ENCODE results near the gene TIMP3.

The TIMP3 gene

DNA sequence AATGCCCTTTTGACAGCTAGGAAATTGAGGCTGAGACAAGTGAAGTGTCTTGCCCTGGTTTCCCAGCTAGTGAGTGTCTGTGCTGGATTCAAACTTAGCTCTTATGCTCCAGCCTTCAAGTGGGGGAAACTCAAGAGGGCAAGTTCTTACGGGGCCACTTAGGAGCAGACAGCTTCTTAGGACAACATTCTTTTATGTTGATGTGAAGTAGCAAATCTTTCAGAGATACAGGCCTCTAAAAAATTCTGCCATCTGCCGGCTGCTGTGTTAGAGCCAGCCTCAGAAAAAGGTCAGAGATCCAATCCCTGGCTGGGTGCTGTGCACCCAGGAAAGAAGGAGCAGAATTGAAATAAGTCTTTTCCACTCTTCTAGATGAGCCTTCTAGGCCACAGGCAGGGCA is 26.6 kb downstream of the TIMP3 start:
- Mint-ChIP-seq H3K9me3 (no peaks in the 10 kb centered on the region), H3K27me3 (no peaks in the 10 kb centered on the region), H3K4me3 (no peak overlapping the region), H3K4me1 (no peaks in the 10 kb centered on the region), H3K27ac (no peak overlapping the region)
- DNase-seq (no peak), ATAC-seq (no peak)

DNA sequence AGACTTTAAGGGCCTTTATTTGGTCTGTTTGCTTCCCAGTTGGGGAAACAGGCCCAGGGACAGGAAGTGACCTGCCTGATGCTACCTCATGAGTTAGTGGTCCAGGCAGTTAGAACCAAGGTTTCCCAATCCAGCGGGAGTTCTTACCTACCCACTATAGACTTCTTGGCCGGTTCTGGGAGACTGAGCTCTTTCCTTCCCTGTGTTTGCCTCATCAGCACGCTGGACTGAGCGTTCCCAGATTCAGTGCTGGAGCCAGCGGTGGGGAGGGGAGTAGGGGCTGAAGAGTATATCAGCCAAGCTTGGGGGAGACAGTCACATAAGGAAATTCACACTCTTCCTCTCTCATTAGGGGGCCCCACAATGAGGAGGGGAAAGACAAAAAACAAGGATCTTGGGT is 27.1 kb downstream of the TIMP3 start:
- DNase-seq: no peak
- Mint-ChIP-seq H3K4me1 (no peaks in the 10 kb centered on the region), H3K4me3 (no peak overlapping the region), H3K27ac (no peak overlapping the region), H3K9me3 (no peaks in the 10 kb centered on the region), H3K27me3 (no peaks in the 10 kb centered on the region)
- no peak for ATAC-seq

DNA sequence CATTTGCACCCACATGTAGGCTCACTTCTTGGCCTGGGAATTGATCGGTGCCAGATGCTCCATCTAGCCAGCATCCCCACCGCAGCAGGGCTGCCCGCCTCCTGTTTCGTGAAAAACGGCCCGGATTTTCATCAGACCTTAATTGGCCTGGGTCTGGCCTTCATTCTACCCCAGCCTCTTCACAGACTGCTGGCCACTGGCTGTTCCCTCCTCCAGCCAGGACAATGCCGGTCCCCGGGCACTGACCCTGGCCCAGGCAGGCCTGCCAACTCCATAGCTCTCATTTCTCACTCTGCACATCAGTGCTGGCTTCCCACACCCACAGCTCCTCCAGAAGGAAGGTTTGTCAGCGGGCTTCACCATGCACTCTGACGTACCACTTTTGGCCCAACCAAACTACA is 27.9 kb downstream of the TIMP3 start:
- DNase-seq (no peak), ATAC-seq (no peak)
- Mint-ChIP-seq H3K4me1 (no peaks in the 10 kb centered on the region), H3K4me3 (no peak overlapping the region), H3K27me3 (no peaks in the 10 kb centered on the region), H3K27ac (no peak overlapping the region), H3K9me3 (no peaks in the 10 kb centered on the region)

DNA sequence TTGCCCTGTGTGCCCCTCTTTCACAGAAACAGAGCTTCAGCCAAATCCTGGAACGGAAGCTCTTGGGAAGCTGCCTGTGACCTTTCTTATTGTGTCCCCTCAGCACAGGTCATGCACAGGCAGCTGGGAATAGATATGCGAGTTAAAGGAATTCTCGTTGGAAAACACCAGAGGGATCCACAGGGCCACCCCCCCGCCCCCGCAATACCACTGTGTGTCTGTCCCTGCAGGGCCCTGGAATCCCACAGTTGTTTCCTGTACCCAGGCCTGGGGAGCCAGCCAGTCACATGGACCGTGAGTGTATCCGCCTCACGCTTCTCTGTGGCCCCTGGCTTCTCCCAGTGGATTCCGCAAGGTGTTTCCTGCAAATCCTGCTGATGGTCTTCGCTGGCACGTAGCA is 29.0 kb downstream of the TIMP3 start:
- no peak overlapping the region for H3K4me3 Mint-ChIP-seq
- DNase-seq (no peak), ATAC-seq (no peak)
- H3K27ac Mint-ChIP-seq: no peak overlapping the region
- no peaks in the 10 kb centered on the region for H3K9me3 Mint-ChIP-seq
- no peaks in the 10 kb centered on the region for H3K4me1 Mint-ChIP-seq
- H3K27me3 Mint-ChIP-seq: no peaks in the 10 kb centered on the region

DNA sequence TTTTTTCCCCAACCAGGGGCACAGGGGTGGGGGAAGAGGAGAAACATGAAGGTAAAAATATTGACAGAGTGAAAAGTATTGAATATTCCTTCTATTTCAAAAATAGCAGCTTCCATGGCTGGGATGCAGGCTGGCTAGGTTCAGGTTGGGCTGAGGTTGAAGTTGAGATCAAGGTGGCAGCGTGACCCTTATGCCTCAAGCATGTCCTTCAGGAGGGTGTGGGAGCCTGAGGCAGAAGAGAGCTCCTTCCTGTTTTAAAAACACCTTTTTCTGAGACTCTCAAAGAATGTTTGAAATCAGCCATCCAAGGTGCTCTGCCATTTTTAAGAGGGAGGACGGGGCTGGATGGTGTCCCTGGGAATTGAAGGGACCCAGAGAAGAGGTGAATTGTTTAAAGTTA is 29.5 kb downstream of the TIMP3 start:
- H3K27ac Mint-ChIP-seq: peak overlapping the region in 1 of 2 donors; percentile 35

DNA sequence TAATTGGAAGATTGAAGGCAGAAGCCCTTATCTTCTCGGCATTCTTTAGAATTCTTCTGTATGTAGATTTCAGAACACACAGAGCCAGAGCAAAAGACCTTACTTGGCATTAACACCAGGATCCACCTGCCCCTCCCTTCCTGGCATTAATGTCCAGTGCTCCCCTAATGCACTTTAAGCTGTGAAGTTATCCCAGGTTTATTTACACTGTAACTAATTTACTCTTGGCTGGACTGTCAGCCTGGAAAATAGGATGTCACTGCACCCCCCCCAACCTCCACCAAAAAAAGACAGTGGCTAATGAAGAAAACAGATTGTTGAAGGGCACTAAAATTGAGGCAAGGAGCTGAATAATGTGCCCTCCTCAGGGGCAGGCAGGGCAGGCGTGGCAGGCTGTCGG is 30.1 kb downstream of the TIMP3 start:
- no peak for DNase-seq
- Mint-ChIP-seq H3K27me3 (no peaks in the 10 kb centered on the region), H3K9me3 (no peaks in the 10 kb centered on the region), H3K4me3 (no peak overlapping the region), H3K4me1 (no peaks in the 10 kb centered on the region), H3K27ac (no peak overlapping the region)
- no peak for ATAC-seq

More for the DNA sequence above, 29.5 kb downstream of the TIMP3 start:
- no peaks in the 10 kb centered on the region for H3K4me1 Mint-ChIP-seq
- no peak overlapping the region for H3K4me3 Mint-ChIP-seq
- ATAC-seq: no peak
- no peak for DNase-seq
- H3K9me3 Mint-ChIP-seq: no peaks in the 10 kb centered on the region
- H3K27me3 Mint-ChIP-seq: no peaks in the 10 kb centered on the region

DNA sequence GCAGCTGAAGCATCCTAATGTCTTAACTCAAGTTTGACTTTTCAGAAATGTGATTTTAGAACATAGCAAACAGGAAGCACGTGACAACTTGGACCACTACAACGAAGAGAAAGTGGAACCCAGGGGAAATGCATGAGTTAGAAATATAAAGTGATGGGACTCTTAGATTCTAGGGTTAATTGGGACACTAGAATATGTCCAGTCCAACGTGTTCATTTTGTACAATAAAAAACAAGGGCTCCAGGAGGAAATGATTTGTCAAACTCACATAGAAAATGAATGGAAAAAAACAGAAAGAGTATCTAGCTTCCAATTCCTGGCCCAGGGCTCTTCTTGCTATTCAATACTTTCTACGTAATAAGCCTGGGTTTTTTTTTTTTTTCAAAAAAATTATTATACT is 30.7 kb downstream of the TIMP3 start:
- no peak overlapping the region for H3K4me3 Mint-ChIP-seq
- ATAC-seq (no peak), DNase-seq (no peak)
- H3K27me3 Mint-ChIP-seq: no peaks in the 10 kb centered on the region
- no peak overlapping the region for H3K27ac Mint-ChIP-seq
- H3K4me1 Mint-ChIP-seq: no peaks in the 10 kb centered on the region
- no peaks in the 10 kb centered on the region for H3K9me3 Mint-ChIP-seq

DNA sequence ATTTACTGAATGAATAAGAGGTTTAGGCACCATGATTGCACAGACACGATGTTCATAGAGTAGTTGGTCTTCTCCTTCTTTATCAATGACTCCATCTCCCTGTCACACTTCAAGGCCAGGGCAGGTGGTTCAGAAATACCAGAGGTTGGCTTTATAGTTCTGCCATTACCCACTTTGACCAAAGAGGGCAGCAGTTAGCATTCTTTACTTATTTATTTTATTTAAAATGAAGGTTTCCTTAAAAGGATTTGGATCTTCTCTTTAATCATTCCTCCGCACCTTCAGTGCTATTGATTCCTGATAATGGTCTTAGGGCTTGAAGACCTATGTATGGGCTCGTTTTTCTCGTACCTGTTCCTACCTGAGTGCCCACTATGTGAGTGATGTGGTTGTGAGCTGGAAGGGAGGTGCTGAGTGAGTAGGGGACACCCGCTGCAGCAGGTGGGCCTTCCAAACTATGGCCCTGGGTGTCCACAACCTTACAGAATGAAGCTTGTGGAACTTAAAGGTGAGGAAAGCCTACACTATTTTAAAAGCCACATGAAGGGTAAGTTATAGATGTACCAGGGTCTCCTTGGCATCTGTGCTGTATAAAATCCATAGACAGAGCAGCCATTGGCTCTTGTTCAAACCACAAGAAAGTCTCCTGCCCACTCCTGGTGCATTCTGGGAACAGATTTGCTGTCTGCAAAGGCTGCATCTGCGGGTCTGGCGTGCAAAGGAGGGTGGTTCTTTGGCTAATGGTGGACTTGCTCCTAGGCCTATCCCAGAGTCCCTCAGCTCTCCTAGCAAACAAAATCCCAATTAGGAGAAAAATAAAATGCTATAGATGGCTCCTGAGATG is 35.0 kb downstream of the TIMP3 start:
- ATAC-seq (no peak), DNase-seq (no peak)
- Mint-ChIP-seq H3K27ac (no peak overlapping the region), H3K27me3 (no peaks in the 10 kb centered on the region), H3K4me1 (no peaks in the 10 kb centered on the region), H3K4me3 (no peak overlapping the region), H3K9me3 (no peaks in the 10 kb centered on the region)

DNA sequence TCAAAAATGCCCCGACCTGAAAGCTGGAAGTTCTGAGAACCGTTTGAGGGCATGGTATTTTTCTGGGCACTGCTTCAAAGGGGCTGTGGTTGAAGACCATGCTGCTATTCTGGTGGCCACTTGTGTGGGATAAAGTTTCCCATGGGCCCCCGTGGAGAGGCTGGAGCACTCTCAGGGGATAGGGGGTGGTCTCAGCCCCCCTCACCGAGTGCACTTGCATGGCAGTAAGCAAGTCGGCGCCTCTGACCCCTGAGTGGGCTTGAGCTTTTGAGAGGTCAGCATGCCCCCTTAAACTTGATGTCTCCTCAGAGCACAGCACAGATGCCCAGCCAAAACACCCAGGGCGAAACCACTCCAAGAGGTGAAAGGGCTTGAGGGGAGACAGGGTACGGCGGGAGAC is 35.6 kb downstream of the TIMP3 start:
- H3K4me3 Mint-ChIP-seq: no peak overlapping the region
- no peak overlapping the region for H3K27ac Mint-ChIP-seq
- no peak for ATAC-seq
- H3K27me3 Mint-ChIP-seq: no peaks in the 10 kb centered on the region
- H3K9me3 Mint-ChIP-seq: no peaks in the 10 kb centered on the region
- no peak for DNase-seq
- no peaks in the 10 kb centered on the region for H3K4me1 Mint-ChIP-seq

DNA sequence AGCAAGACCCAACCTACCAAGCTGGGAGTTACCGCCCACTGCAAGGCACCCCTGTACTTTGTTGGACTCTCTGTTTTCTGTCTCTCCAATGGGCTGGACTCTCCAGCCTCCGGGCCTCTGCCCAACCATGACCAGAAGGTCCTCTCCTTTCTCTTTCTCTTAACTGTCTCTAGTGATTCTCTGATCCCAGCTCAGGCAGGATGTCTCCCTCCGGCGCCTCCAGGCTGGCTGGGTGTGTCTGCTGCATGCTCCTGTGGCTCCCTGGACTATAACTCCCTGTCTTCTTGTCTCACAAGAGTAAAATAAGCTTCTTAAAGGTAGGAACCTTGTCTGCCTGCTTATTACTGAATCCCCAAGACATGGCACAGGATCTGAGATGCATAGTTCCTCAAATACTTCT is 36.3 kb downstream of the TIMP3 start:
- DNase-seq (no peak), ATAC-seq (no peak)
- Mint-ChIP-seq H3K27me3 (no peaks in the 10 kb centered on the region), H3K4me3 (no peak overlapping the region), H3K4me1 (no peaks in the 10 kb centered on the region), H3K9me3 (no peaks in the 10 kb centered on the region), H3K27ac (no peak overlapping the region)

DNA sequence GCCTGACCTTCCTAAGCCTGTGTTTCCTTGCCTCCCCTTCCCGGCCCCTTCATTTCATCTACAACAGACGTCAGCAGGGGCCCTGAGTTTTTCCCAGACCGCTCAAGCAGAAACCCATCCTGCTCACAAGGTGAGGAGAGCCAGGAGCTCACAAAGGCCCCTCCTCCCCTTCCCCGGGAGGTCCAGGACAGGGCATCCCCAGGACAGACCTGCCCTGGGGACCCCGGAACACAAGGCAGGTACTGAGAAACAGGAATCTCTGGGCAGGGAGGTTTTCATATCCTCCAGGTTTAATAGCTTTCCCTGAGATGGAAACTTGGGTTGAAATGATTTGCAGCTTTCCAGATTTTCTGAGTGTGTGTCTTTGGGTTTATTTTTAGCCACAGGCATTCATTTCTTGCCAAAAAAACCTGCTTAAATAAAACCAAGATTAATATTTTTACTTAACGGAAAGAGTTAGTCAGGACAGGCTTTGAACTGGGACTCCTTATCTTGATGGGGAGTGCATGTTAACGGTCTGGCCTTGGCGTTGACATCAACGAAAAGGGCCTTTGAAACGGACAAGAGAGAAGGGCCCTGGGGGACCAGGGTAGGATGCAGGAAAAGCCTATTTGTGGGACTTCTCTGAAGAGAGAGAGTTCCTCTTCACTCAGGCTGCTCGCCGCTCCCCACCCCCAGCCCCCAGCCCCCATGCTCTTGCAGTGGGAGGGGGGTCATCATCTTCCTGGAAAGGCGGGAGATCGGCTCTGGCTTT is 38.5 kb downstream of the TIMP3 start:
- Mint-ChIP-seq H3K4me1 (no peaks in the 10 kb centered on the region), H3K27ac (peak overlapping the region in 1 of 2 donors; percentile 28), H3K4me3 (no peak overlapping the region), H3K27me3 (no peaks in the 10 kb centered on the region), H3K9me3 (no peaks in the 10 kb centered on the region)
- no peak for DNase-seq
- no peak for ATAC-seq

DNA sequence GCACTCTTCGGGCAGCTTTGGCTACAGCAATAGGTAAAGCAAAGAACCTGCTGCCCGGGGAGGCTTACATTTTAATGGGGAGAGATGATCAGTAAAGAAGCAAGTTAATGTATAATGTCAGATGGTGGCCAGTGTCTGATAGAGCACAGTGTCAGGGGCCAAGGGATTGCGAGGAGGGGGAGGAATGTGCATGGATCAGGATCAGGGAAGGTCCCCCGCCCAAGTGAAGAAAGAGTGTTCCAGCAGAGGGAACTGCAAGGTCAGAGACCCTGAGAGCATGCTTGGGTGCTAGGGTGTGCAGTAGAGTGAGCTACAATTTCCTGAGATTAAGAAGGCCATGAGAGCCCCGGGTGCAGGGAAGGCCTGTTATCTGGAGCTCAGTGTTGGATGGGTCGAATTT is 39.7 kb downstream of the TIMP3 start:
- H3K4me3 Mint-ChIP-seq: no peak overlapping the region
- H3K4me1 Mint-ChIP-seq: no peaks in the 10 kb centered on the region
- no peaks in the 10 kb centered on the region for H3K27me3 Mint-ChIP-seq
- no peak for DNase-seq
- H3K9me3 Mint-ChIP-seq: no peaks in the 10 kb centered on the region
- no peak for ATAC-seq
- no peak overlapping the region for H3K27ac Mint-ChIP-seq

DNA sequence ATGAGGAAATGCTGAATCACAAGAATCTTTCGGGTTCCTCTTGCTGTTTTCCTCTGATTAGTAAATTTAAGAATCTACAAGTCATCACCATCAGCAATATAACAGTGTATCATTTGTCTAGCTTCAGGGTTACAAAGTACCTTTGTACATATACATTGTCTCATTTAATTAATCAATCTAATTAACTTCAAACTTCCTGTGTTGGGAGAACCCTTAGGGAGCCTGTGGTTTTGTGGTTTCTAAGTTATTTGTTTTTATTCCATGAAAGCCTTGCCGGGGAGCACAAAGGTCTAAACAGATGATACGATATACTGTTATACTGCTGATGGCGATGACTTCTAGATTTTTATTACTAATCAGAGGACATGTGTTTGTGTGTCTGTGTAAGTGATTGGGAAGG is 41.0 kb downstream of the TIMP3 start:
- no peaks in the 10 kb centered on the region for H3K4me1 Mint-ChIP-seq
- H3K9me3 Mint-ChIP-seq: no peaks in the 10 kb centered on the region
- no peak for DNase-seq
- no peak for ATAC-seq
- H3K4me3 Mint-ChIP-seq: no peak overlapping the region
- no peak overlapping the region for H3K27ac Mint-ChIP-seq
- no peaks in the 10 kb centered on the region for H3K27me3 Mint-ChIP-seq

DNA sequence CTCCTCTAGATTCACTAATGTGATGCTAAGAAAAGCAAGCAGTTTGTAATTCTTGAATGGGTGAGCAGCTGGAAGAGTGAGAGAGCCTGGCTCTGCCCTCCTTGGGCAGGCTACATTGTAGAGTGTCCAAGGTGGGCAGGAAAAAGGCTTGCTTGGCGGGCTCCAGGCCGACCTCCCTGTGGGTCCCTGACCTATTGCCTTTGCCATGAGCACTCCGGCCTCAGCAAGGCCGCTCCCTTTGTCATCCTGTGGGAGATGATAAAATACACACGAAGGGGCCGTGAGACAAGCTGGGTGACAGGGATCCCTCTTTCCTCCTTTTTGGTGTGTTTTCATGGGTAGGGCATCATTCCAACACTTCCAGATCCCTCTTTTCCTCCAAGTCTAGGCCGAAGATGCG is 41.8 kb downstream of the TIMP3 start:
- H3K9me3 Mint-ChIP-seq: no peaks in the 10 kb centered on the region
- no peak overlapping the region for H3K27ac Mint-ChIP-seq
- ATAC-seq: no peak

DNA sequence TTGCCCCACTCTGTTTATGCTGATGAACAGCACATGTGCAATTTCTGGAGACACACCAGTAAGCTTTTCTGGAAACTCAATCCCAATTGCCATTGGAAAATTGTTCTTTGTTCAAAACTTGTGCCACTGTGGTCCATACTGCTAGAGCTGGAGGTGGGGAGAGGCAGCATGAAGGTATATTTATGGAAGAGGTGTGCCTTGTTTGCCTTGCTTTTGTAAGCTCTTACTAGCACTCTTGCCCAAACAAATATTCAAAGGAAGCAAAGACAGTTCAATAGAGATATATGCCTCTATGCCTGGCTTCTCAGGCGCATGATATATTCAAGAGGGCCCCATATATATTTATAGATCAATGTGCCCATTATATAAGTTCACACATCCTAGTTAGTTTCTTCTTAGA is 42.7 kb downstream of the TIMP3 start:
- DNase-seq: no peak
- H3K27me3 Mint-ChIP-seq: peaks cover 9% of the 10 kb centered on the region

More for the DNA sequence above, 41.8 kb downstream of the TIMP3 start:
- DNase-seq: no peak
- Mint-ChIP-seq H3K27me3 (no peaks in the 10 kb centered on the region), H3K4me1 (no peaks in the 10 kb centered on the region), H3K4me3 (no peak overlapping the region)

DNA sequence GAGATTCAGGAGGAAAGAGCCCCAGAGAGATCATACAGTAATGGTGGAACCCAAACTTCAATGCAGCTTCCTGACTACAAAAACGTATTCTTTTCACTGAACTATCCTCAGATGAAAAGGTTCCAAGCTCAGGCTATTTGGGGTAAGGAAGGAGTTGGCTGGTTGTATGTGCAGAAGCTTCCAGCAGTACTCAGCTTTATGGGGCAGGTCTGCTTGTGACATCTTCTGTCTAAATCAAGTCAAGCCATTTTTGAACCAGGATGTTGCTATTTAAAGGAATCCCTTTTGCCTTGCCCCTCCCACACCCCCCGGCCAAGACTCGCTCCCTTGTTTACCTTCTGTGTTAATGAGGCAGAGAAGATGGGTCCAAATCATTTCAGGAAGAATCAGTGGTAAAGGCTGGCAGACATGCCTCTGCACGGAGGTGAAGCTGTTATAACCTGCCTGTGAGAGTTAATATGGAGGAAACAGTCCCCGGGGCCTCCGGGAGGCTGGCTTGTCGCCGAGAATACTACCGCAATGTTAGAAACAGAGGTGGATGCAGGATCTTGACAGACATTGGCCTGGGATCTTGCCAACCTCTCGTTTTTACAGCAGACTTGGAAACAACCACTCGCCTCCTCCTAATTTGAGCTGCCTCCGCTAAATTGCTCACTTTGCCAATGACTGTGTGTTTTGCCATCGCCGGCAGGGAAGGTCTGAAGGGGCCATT is 45.4 kb downstream of the TIMP3 start:
- ATAC-seq: no peak
- peaks cover 17% of the 10 kb centered on the region for H3K27me3 Mint-ChIP-seq
- no peaks in the 10 kb centered on the region for H3K4me1 Mint-ChIP-seq
- H3K9me3 Mint-ChIP-seq: no peaks in the 10 kb centered on the region
- no peak overlapping the region for H3K4me3 Mint-ChIP-seq
- H3K27ac Mint-ChIP-seq: no peak overlapping the region
- no peak for DNase-seq

More for the DNA sequence above, 42.7 kb downstream of the TIMP3 start:
- Mint-ChIP-seq H3K4me3 (no peak overlapping the region), H3K9me3 (no peaks in the 10 kb centered on the region), H3K4me1 (no peaks in the 10 kb centered on the region), H3K27ac (no peak overlapping the region)
- no peak for ATAC-seq

Measured in stimulated activated naive CD8-positive, alpha-beta T cell treated with anti-CD3 and anti-CD28 coated beads, Interleukin-15, amount 100 ng/mL, for 72 hours (primary cell).